HTERT RPE-1 (cell line): ENCODE data around the gene GPC3.

ENCODE experiments used
- in situ Hi-C: fragments of 300-500 bp; cut with MboI; formaldehyde crosslinking; loops from 4 replicates; pipeline ENCODE4 v1.14.3; 2020; ENCODE audit warnings: low sequenced_read_pairs

Gene GPC3

DNA sequence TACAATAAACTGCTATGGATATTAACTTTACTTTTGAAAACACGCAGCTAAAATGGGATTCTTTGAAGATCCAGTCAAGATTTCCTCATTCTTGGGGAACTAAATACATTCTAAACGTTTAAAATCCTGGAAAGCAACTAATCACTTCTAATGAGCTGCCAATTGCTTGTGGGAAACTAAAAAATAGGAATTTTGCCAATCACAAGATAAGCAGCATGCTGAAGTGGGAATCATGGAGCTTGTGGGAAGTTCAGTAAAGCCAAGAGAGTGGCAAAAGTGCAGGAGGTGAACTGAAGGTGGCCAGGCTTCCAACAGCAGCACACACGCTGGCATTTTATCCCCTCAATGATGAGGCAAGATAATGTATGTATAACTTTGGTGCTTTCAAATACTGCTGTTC lies 133.0 kb downstream of the GPC3 start:
- in situ Hi-C loops: no loop called here

GRCh38 chrX:133850399-133850798 lies 135.0 kb downstream of the GPC3 start:
- in situ Hi-C loops: no loop called here

DNA sequence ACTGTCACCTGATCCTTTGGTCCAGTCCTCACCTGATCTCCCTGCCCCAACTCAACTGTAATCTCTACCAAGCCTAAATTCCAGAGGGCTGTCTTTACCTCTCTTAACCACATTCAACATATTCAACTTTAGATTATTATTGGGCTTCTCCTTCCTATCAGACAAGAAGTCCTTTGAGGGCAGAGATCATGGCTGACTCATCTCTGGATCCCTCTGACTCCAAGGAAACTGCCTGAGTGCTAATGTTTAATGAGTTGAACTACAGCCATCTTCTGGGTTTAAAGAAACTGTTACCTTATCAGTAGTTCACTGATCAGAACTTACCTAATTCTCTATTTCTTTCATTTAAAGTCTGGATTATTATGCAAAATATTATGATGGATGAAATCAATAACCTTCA lies 135.7 kb downstream of the GPC3 start:
- in situ Hi-C loops: no loop called here

GRCh38 chrX:133847340-133847994 lies 137.9 kb downstream of the GPC3 start:
- in situ Hi-C loops: no loop called here

- in situ Hi-C loops: no loop called here
Measured at GRCh38 chrX:133846311-133846710, 139.1 kb downstream of the GPC3 start.

DNA sequence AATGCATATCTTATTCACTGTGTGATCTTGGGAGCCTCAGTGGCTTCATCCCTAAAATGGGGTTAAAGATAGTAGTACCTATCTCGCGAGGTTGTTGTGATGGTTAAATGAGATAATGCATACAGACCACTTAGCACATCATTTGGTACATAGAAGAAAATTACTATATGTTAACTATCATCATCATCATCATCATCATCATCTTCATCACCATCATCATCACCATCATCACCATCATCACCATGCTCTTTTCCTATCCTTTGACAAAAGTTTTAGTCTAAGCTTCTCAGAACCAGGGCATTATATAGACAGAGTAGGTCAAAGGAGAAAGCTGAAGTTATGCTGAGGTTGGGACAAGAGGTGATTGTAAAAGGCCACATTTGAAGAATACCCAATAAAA lies 145.0 kb downstream of the GPC3 start:
- in situ Hi-C loops: no loop called here

DNA sequence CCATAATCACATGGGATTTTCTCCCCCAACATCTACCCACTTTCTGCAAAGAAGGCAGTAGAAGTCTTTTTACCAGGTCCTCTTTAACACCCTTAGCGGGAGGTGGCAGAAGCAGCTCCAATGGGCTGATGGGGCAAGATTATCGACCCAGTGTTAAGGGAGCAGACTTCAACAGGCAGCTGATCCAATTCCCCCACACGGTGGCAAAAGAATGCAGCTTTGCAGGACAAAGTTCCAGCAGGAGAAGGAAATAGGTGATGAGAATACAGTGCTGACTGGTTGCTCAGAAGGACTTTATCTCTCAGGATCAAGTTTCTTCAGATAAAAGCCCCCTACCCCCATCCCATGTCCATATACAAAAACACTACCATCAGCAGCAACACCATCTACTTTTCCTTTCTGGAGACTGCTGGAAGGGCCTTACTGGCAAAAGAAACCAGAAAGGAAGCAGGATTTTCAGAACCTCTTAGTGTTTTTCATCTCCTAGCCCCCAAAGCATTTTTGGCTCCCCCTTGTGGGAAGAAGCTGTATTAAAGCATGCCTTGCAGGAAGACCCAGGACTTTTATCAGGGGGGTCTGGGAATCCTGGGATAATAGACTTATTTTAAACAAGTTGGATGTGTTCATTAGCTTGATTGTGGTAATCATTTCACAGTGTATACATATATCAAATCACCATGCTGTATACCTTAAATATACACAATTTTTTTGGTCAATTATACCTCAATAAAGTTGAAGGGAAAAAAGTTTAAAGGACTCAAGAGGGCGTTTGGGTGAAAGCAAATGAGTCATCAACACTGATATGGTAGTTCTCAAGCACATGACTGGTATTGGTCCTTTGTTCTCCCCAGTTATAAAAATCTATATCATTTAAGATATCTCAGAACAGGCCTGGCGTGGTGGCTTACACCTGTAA lies 146.4 kb downstream of the GPC3 start:
- in situ Hi-C loops: no loop called here

- in situ Hi-C loops: no loop called here
Measured at GRCh38 chrX:133837091-133837490, 148.3 kb downstream of the GPC3 start.

- in situ Hi-C loops: no loop called here
Measured at GRCh38 chrX:133836561-133836960, 148.8 kb downstream of the GPC3 start.

DNA sequence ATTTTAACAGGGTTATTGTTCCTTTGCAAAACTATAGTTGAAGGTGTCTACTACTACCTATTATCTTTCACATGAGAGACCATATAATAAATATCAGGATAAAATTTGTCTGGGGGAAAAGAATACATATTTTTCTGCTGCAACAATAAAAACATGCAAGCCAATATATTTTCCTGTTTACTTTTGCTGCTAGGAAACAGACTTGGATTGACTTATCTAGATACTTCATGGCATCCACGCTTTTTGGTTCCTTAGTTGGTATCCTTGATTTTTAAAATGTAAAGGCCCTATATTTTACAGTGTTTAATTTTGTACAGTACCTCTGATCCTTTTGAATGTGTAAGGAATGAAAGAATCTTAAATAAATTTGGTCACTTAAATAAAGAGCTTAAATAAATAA lies 150.6 kb downstream of the GPC3 start:
- in situ Hi-C loops: no loop called here

- in situ Hi-C loops: no loop called here
Measured at GRCh38 chrX:133819546-133819945, 165.8 kb downstream of the GPC3 start.

DNA sequence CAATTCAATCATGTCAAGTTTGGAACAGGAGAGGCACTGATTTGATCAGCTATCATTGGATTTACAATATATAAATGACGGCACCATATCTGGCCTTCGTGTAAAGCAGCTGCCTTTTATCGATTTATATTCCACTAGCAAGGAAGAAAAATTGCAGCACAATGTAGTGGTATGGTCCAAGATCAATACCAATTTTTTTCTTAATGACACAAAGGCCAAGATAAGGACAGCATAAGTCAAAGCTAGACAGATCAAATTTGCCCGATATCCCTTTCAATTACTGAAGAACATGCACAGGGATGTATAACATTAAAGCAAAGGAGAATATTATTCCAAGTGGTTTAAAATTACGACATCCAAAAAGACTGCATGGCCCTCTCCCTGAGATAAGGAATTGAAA lies 167.4 kb downstream of the GPC3 start:
- in situ Hi-C loops: no loop called here

- in situ Hi-C loops: no loop called here
Measured at GRCh38 chrX:133815496-133815895, 169.9 kb downstream of the GPC3 start.

- in situ Hi-C loops: no loop called here
Measured at GRCh38 chrX:133813971-133814370, 171.4 kb downstream of the GPC3 start.

GRCh38 chrX:133812402-133812801 lies 173.0 kb downstream of the GPC3 start:
- in situ Hi-C loops: no loop called here

- in situ Hi-C loops: no loop called here
Measured at GRCh38 chrX:133810925-133811324, 174.5 kb downstream of the GPC3 start.

GRCh38 chrX:133804072-133804471 lies 181.3 kb downstream of the GPC3 start:
- in situ Hi-C loops: no loop called here

DNA sequence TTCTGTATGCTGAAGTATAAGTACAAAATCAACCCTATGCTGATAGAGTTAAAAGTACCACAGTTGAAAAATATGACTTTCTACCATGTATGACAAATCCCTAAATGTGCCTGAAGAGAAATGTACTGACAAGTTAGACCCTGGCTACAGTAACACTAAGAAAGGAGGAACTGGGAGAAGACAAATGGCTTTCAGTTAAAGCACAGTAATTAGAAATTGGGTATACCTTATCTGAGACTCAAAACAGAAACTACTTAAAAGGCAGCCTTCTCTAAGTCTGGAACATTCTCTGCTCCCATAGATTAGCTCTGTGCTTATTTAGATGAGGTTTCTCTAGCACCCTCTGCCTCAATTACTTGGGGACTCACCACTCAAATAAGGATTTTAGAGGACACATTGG lies 189.1 kb downstream of the GPC3 start:
- in situ Hi-C loops: no loop called here

- in situ Hi-C loops: no loop called here
Measured at GRCh38 chrX:133794126-133794525, 191.3 kb downstream of the GPC3 start.

DNA sequence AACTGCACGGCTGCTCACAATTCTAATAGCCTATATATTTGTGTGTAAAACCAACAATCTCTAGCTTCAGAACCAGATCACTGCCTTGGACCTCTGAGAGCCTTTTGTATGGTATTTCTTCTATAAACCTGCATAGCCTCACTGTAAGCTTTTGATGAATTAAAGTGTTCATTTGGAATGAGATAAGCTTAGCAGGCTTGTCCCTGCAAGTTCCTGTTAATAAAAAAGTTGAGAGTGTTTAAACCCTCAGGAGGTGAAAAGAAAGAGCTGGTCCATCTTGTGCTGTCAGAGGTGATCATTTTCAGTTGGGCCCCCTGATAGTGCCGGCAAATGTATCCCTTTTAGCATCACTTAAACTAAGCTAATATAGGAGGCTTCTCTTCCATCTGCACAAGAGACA lies 191.8 kb downstream of the GPC3 start:
- in situ Hi-C loops: no loop called here

DNA sequence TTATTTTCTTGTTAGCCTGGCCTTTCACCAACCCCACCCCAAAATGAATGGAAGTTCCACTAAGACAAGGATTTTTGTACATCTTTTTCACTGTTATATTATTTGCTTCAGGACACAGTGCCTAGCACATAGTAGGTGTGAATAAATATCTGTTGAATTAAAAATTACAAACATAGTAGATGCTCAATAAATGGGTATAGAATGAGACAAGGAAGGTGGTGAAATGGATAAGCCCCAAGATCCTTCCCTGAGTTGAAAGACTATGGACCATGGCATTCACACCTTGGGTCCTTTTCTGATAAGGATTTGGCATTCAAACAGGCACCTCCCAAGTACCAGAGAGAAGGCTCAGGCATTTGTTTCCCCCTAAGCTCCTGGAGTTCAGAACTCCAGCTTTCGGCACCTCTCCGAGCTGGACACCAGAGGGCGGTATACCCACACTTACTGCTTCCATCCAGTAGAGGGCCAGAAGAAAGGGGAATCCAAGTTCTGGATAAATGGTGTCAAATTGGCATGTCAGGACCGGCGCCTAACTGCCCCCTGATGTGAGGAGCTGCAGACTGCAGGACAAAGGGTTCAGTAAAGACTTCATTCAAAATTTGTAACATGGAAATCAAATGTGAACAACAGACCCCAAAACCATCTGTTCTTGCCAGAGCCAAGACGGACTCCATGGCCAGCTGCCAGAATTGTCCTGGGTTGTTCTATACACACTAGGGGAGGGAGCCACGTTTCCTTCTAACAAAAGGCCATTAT lies 193.0 kb downstream of the GPC3 start:
- in situ Hi-C loops: no loop called here

GRCh38 chrX:133789829-133790228 lies 195.6 kb downstream of the GPC3 start:
- in situ Hi-C loops: no loop called here
